HG03565 (cell line): ENCODE data around the gene ZNF845.
"Not testable (repeated sequence)": the region's sequence is repeated elsewhere in the genome, so short reads cannot be mapped to it uniquely, and the experiment has no call there.

ENCODE experiments used
- ATAC-seq: cut with Tn5 transposase; IDR thresholded peaks from one replicate; pipeline ENCODE4 v1.9.1; 2021; ENCODE audit warnings: mild to moderate bottlenecking, moderate library complexity; ENCODE audit not compliant: unreplicated experiment

The ZNF845 gene

DNA sequence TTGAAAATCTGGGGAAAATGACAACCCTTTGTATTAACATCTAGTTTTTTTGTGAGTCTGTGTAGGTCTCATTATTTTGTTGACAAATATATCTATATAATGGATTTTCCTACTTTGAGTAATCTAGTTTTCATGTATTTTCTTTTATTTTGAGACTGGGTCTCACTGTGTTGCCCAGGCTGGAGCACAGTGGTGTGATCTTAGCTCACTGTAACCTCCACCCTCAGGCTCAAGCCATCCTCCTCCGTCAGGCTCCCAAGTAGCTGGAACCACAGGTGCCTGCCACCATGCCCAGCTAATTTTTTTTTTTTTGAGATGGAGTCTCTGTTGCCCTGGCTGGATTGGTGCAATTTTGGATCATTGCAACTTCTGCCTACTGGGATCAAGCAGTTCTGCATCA, 41.2 kb downstream of the ZNF845 start:
- no peak for ATAC-seq

DNA sequence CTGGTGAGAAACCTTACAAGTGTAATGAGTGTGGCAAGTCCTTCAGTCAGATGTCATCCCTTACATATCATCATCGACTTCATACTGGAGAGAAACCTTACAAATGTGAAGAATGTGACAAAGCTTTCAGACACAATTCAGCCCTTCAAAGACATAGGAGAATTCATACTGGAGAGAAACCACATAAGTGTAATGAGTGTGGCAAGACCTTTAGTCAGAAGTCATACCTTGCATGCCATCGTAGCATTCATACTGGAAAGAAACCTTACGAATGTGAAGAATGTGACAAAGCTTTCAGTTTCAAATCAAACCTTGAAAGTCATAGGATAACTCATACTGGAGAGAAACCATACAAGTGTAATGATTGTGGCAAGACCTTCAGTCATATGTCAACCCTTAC, 47.8 kb downstream of the ZNF845 start:
- ATAC-seq: no peak

DNA sequence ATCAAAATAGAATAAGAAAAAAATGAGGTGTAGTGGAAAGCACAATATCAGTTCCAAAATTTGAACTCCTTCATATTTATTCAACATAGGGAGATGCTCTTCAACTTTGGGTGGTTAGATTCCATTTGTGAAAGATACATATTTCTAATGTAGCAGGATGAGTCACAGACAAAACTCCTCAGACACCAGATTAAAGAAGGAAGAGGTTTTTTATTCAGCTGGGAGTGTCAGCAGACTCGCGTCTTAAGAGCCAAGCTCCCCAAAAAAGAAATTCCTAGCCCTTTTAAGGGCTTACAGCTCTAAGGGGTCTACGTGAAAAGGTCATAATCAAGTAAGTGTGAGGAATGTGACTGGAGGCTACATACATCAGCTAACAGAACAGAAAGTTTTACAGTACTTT, 54.6 kb downstream of the ZNF845 start:
- ATAC-seq: no peak

GRCh38 chr19:53388904-53389303, 55.4 kb downstream of the ZNF845 start:
- ATAC-seq: no peak

DNA sequence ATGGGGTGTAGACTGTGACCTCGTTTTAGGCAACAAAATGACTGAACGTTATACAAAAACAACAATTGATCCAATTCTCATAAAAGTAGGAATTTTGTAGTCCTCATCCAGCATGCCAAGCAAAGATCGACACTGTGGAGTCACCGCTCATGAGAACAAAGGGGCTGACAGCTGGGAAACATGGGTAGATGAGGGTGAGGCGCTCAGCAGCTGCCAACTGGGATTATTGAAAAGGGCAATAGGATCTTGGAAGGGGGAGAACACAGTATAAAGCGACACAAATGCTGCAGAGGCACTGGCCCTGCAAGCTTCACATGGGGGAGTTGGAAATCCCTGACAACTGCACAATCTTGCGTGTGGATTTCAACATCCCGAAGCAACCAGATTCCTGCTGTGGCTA, 56.0 kb downstream of the ZNF845 start:
- no peak for ATAC-seq

GRCh38 chr19:53389978-53390377, 56.4 kb downstream of the ZNF845 start:
- ATAC-seq: no peak

GRCh38 chr19:53394522-53394973, 61.0 kb downstream of the ZNF845 start:
- no peak for ATAC-seq

GRCh38 chr19:53394974-53395839, 61.7 kb downstream of the ZNF845 start, which contains the start of gene ZNF765:
TSS of gene ZNF765 (plus strand) at chr19:53395149. CDS start at chr19:53398016, 2,867 bp downstream.
- peak; percentile 82 for ATAC-seq

DNA sequence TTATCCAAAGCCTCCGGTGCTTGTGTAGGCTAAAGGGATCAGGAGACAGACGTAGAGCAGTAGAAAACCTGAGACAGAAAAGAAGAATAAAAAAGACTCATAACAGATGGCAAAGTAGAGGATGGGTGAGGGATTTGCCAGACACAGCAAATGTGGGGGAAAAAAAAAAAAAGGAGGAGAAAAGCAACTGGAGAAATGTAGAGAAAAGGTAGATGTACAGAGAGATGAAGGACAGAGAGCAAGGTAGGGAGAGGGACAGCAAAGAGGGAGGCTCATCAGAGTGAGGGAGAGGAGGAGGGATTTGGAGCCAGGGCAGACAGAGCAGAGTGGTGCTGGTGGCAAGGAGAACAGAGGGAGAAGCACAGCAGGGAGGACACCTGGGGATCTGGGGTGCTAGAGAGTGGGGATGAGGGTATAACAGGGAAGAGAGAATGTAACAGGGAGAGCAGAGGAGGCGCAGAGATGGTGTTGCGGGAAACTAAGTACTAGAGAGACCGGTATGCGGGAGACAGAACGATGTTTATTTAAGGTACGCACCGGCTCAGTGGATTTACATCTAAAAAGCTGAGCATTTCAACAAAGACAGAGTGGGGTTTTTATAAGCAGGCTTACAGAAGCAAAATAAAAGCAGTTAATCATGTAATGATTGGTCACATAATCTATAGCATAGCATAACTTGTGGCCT, 62.4 kb downstream of the ZNF845 start:
- not testable (repeated sequence) for ATAC-seq

- ATAC-seq: no peak
Observed at GRCh38 chr19:53396525-53396868, 62.9 kb downstream of the ZNF845 start.

- not testable (repeated sequence) for ATAC-seq
Observed at GRCh38 chr19:53397918-53398317, 64.4 kb downstream of the ZNF845 start.
